Osteoblast (primary cell): ENCODE measurements around the gene RPL27A. TPM values are rescaled to one million over a fixed set of nuclear protein-coding genes. Genes with fewer than 3 reads are reported as not detected.

Experiments used
- DNase-seq: peaks from one replicate; pipeline ENCODE4 v3.0.0; 2011; ENCODE audit warnings: low spot score, mixed read lengths; ENCODE audit not compliant: insufficient read length; ENCODE audit errors: missing footprints
- H2AFZ ChIP-seq: 2 replicates; pipeline ENCODE4 v1.6.0; 2011; ENCODE audit warnings: mild to moderate bottlenecking, low read length
- H3K27ac ChIP-seq: 2 replicates; pipeline ENCODE4 v1.5.1; 2011; ENCODE audit warnings: mild to moderate bottlenecking, low read depth, low read length, moderate library complexity
- H3K27me3 ChIP-seq: 2 replicates; pipeline ENCODE4 v1.6.0; 2012; ENCODE audit warnings: mild to moderate bottlenecking, control low read depth, inconsistent platforms, low read length, moderate library complexity; ENCODE audit not compliant: insufficient read depth
- H3K36me3 ChIP-seq: 2 replicates; pipeline ENCODE4 v1.5.1; 2011; ENCODE audit warnings: mild to moderate bottlenecking, low read length, control low read depth, moderate library complexity; ENCODE audit not compliant: insufficient read depth
- H3K4me1 ChIP-seq: 2 replicates; pipeline ENCODE4 v1.5.1; 2011; ENCODE audit warnings: mild to moderate bottlenecking, low read length, control low read depth, moderate library complexity; ENCODE audit not compliant: insufficient read depth
- H3K4me2 ChIP-seq: 2 replicates; pipeline ENCODE4 v1.6.0; 2011; ENCODE audit warnings: mild to moderate bottlenecking, low read length; ENCODE audit not compliant: insufficient read depth
- H3K4me3 ChIP-seq: fragments of 200-600 bp; sonication (generic); 3 replicates; pipeline ENCODE4 v1.5.1; 2012; ENCODE audit warnings: mild to moderate bottlenecking, low read length, inconsistent platforms; ENCODE audit not compliant: insufficient read depth
- H3K79me2 ChIP-seq: 2 replicates; pipeline ENCODE4 v1.6.0; 2012; ENCODE audit warnings: mild to moderate bottlenecking, low read length, control low read depth, inconsistent platforms; ENCODE audit not compliant: insufficient read depth
- H3K9me3 ChIP-seq: 2 replicates; pipeline ENCODE4 v1.5.1; 2011; ENCODE audit warnings: low read depth, low read length, control low read depth
- H4K20me1 ChIP-seq: 2 replicates; pipeline ENCODE4 v1.6.0; 2012; ENCODE audit warnings: mild to moderate bottlenecking, low read length, control low read depth; ENCODE audit not compliant: insufficient read depth
- CTCF ChIP-seq: IDR thresholded peaks from 2 replicates; pipeline ENCODE4 v1.5.1; 2011; ENCODE audit warnings: mild to moderate bottlenecking, low read depth, low read length, moderate library complexity; ENCODE audit errors: extremely low read depth
- total RNA-seq: library from RNA; depleted of rRNA; stranded (reverse); fragments of >200 nt; gene quantifications from 2 replicates; pipeline ENCODE4 v1.2.3, GENCODE V29; 2012

The RPL27A gene
- total RNA-seq, 1 donor = 710 TPM

- H3K4me2 ChIP-seq = peak overlapping the region; percentile 69
- peaks cover 2% of the 10 kb centered on the region for H3K79me2 ChIP-seq
- peak overlapping the region; percentile 48 for H3K4me3 ChIP-seq
- H3K27ac ChIP-seq = peak overlapping the region; percentile 91
- H3K27me3 ChIP-seq = no peaks in the 10 kb centered on the region
- no peaks in the 10 kb centered on the region for H4K20me1 ChIP-seq
- H2AFZ ChIP-seq = peak overlapping the region; percentile 24
- peaks cover 46% of the 10 kb centered on the region for H3K4me1 ChIP-seq
- DNase-seq = peak; percentile 87
- no peaks in the 10 kb centered on the region for H3K9me3 ChIP-seq
- H3K36me3 ChIP-seq = peaks cover 16% of the 10 kb centered on the region
- no peak for TF ChIP-seq CTCF
These were observed 35.5 kb downstream of the RPL27A start for GRCh38 chr11:8717876-8718753.

GRCh38 chr11:8719211-8719649 lies 36.6 kb downstream of the RPL27A start:
- Histone ChIP-seq H3K27me3 (no peaks in the 10 kb centered on the region), H4K20me1 (no peaks in the 10 kb centered on the region), H3K36me3 (peaks cover 10% of the 10 kb centered on the region), H3K27ac (peak overlapping the region; percentile 91), H3K4me2 (peak overlapping the region; percentile 69), H3K79me2 (peaks cover 2% of the 10 kb centered on the region), H3K9me3 (no peaks in the 10 kb centered on the region), H2AFZ (no peak overlapping the region), H3K4me1 (peaks cover 46% of the 10 kb centered on the region), H3K4me3 (peak overlapping the region; percentile 48)
- DNase-seq = peak; percentile 96
- TF ChIP-seq CTCF = no peak

GRCh38 chr11:8719721-8720120 lies 37.1 kb downstream of the RPL27A start:
- H3K4me3 ChIP-seq = peak overlapping the region; percentile 38
- no peak overlapping the region for H2AFZ ChIP-seq
- peaks cover 2% of the 10 kb centered on the region for H3K79me2 ChIP-seq
- peak; percentile 94 for DNase-seq
- no peak for TF ChIP-seq CTCF
- H4K20me1 ChIP-seq = no peaks in the 10 kb centered on the region
- H3K4me1 ChIP-seq = peaks cover 46% of the 10 kb centered on the region
- peaks cover 9% of the 10 kb centered on the region for H3K36me3 ChIP-seq
- H3K9me3 ChIP-seq = no peaks in the 10 kb centered on the region
- no peaks in the 10 kb centered on the region for H3K27me3 ChIP-seq
- H3K4me2 ChIP-seq = peak overlapping the region; percentile 69
- peak overlapping the region; percentile 91 for H3K27ac ChIP-seq

DNA sequence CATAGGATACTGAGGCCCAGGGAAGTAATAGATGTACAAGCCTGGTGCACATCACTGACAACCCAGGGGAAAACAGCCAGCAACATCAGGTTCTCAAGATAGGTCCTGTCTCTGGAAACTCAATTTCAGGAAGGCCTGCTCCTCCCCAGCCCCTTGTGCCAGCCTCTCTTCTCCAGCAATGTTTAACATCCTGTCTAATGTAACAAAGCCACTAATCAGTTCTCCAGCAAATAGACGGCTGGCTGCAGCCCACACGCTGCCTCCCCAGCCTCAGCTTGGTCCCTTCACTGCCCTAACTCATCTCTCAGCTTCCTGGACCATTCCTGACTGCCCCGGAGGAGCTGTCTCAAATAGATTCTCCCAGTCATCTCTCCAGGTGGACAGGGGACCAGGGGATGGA lies 37.8 kb downstream of the RPL27A start:
- H3K27ac ChIP-seq = peak overlapping the region; percentile 91
- DNase-seq = peak; percentile 74
- no peaks in the 10 kb centered on the region for H4K20me1 ChIP-seq
- H3K4me3 ChIP-seq = no peak overlapping the region
- H3K9me3 ChIP-seq = no peaks in the 10 kb centered on the region
- no peaks in the 10 kb centered on the region for H3K27me3 ChIP-seq
- no peak for TF ChIP-seq CTCF
- H2AFZ ChIP-seq = no peak overlapping the region
- peaks cover 2% of the 10 kb centered on the region for H3K79me2 ChIP-seq
- peaks cover 12% of the 10 kb centered on the region for H3K36me3 ChIP-seq
- peaks cover 46% of the 10 kb centered on the region for H3K4me1 ChIP-seq
- peak overlapping the region; percentile 69 for H3K4me2 ChIP-seq
